C4-2B (cell line): ENCODE data around the gene PLXDC2.

Experiments
- CTCF ChIP-seq: fragments of 450-650 bp; conservative IDR thresholded peaks from 2 replicates; pipeline ENCODE4 v1.5.1; 2017; ENCODE audit warnings: mild to moderate bottlenecking
- ZFX ChIP-seq: fragments of 450-650 bp; IDR thresholded peaks from 2 replicates; pipeline ENCODE4 v1.6.1; 2017

GRCh38 chr10:19947215-19947614, 131.0 kb downstream of the PLXDC2 start:
- TF ChIP-seq ZFX (no peak), CTCF (no peak)
